Activated CD4-positive, alpha-beta T cell treated with anti-CD3 and anti-CD28 coated beads, Interleukin-2, amount 50 U/mL, for 4 hours (primary cell): ENCODE measurements around the gene PLCB1.
"Not testable (repeated sequence)": the region's sequence is repeated elsewhere in the genome, so short reads cannot be mapped to it uniquely, and the experiment has no call there.

ENCODE experiments used
- DNase-seq, 2 experiments: peaks; one replicate each; pipeline ENCODE4 v3.0.0-alpha.2; 2020

The PLCB1 gene

GRCh38 chr20:8156235-8157079, 24.4 kb downstream of the PLCB1 start:
- no peak for DNase-seq

- DNase-seq = not testable (repeated sequence)
Observed at GRCh38 chr20:8159217-8159616, 27.2 kb downstream of the PLCB1 start.

- DNase-seq = no peak
Observed at GRCh38 chr20:8161264-8162071, 29.4 kb downstream of the PLCB1 start.

GRCh38 chr20:8162610-8163009, 30.5 kb downstream of the PLCB1 start:
- no peak for DNase-seq

GRCh38 chr20:8163543-8163942, 31.5 kb downstream of the PLCB1 start:
- DNase-seq = no peak

- no peak for DNase-seq
Observed at GRCh38 chr20:8166730-8167129, 34.7 kb downstream of the PLCB1 start.

GRCh38 chr20:8168785-8169288, 36.8 kb downstream of the PLCB1 start:
- no peak for DNase-seq

GRCh38 chr20:8170921-8171320, 38.9 kb downstream of the PLCB1 start:
- no peak for DNase-seq

GRCh38 chr20:8172191-8172590, 40.1 kb downstream of the PLCB1 start:
- DNase-seq = no peak

GRCh38 chr20:8175741-8176675, 43.9 kb downstream of the PLCB1 start:
- no peak for DNase-seq

GRCh38 chr20:8183526-8183925, 51.5 kb downstream of the PLCB1 start:
- DNase-seq = no peak

- no peak for DNase-seq
Observed at GRCh38 chr20:8187740-8188139, 55.7 kb downstream of the PLCB1 start.

GRCh38 chr20:8190043-8190880, 58.2 kb downstream of the PLCB1 start:
- no peak for DNase-seq

GRCh38 chr20:8194721-8195120, 62.7 kb downstream of the PLCB1 start:
- no peak for DNase-seq

- no peak for DNase-seq
Observed at GRCh38 chr20:8196096-8196495, 64.0 kb downstream of the PLCB1 start.

GRCh38 chr20:8200220-8200619, 68.2 kb downstream of the PLCB1 start:
- DNase-seq = no peak

- no peak for DNase-seq
Observed at GRCh38 chr20:8203366-8203765, 71.3 kb downstream of the PLCB1 start.

GRCh38 chr20:8205996-8206395, 73.9 kb downstream of the PLCB1 start:
- DNase-seq = no peak

- no peak for DNase-seq
Observed at GRCh38 chr20:8208226-8208625, 76.2 kb downstream of the PLCB1 start.

GRCh38 chr20:8209061-8209460, 77.0 kb downstream of the PLCB1 start:
- no peak for DNase-seq

GRCh38 chr20:8210749-8211148, 78.7 kb downstream of the PLCB1 start:
- no peak for DNase-seq

GRCh38 chr20:8212286-8212685, 80.2 kb downstream of the PLCB1 start:
- no peak for DNase-seq
